HG03460 (cell line): ENCODE data around the gene PNRC2.
"Not testable (repeated sequence)": the region's sequence is repeated elsewhere in the genome, so short reads cannot be mapped to it uniquely, and the experiment has no call there.

Experiments
- ATAC-seq: cut with Tn5 transposase; IDR thresholded peaks from one replicate; pipeline ENCODE4 v1.9.1; 2021; ENCODE audit not compliant: unreplicated experiment

Gene PNRC2

DNA sequence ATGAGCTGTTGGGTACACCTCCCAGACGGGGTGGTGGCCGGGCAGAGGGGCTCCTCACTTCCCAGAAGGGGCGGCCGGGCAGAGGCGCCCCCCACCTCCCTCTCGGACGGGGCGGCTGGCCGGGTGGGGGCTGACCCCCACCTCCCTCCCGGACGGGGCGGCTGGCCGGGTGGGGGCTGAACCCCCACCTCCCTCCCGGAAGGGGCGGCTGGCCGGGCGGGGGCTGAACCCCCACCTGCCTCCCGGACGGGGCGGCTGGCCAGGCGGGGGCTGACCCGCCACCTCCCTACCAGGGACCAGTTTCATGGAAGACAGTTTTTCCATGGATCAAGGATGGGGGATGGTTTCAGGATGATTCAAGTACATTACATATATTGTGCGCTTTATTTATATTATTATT lies 27.4 kb downstream of the PNRC2 start:
- not testable (repeated sequence) for ATAC-seq

DNA sequence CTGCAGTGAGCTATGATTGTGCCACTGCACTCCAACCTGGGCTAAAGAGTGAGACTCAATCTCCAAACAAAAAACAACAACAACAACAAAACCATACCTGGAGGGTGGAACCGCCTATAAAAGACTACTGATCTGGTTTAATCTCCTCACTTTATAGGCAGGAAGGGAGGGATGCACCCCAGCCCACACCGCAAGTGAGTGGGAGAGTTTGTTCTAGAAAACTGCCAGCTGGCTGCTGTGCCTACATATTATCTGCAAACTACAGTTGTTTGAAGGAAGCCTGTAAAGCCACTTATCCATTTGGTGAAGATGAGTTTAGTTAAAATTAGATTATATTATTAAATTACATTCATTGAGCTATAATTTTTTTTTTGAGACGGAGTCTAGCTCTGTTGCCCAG lies 29.6 kb downstream of the PNRC2 start:
- ATAC-seq, result no peak

DNA sequence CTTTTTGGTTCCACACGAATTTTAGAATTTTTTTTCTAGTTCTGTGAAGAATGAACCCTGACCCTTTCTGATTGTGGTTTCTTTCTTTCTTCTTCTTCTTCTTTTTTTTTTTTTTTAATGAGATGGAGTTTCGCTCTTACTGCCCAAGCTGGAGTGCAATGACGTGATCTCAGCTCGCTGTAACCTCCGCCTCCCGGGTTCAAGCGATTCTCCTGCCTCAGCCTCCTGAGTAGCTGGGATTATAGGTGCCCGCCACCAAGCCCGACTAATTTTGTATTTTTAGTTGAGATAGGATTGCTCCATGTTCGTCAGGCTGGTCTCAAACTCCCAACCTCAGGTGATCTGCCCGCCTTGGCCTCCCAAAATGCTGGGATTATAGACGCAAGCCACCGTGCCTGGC lies 32.4 kb downstream of the PNRC2 start:
- ATAC-seq, result not testable (repeated sequence)

DNA sequence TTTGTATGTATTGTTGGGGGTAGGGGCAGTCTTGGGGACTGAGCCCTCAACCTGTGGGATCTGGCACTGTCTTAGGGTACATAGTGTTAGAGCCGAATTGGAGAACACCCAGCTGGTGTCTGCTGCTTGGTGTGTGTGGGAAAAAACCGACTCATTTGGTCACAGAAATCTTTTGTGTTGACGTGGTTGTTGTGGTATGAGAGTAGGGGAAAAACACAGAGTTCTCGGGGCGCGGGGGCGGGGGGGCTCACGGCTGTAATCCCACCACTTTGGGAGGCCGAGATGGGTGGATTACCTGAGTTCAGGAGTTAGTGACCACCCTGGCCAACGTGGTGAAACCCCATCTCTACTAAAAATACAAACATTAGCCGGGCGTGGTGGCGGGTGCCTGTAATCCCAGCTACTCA lies 35.8 kb downstream of the PNRC2 start:
- ATAC-seq, result no peak

DNA sequence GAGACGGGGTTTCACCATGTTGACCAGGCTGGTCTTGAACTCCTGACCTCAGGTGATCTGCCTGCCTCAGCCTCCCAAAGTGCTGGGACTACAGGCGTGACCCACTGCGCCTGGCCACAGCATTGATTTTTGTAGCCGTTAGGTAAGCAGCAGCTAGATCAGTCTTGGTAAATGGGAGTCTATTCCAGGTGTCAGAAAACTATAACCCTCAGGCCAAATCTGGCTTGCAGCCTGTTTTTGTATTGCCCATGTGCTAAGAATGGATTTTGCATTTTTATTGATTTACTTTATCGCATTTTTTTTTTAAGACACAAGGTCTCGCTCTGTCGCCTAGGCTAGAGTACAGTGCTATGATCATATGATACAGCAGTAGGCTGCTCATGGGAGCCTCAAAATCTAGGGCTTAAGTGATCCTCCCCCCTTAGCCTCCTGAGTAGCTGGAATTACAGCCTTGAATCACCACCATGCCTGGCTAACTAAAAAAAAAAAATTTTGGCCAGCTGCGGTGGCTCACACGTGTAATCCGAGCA lies 37.1 kb downstream of the PNRC2 start:
- ATAC-seq, result no peak

DNA sequence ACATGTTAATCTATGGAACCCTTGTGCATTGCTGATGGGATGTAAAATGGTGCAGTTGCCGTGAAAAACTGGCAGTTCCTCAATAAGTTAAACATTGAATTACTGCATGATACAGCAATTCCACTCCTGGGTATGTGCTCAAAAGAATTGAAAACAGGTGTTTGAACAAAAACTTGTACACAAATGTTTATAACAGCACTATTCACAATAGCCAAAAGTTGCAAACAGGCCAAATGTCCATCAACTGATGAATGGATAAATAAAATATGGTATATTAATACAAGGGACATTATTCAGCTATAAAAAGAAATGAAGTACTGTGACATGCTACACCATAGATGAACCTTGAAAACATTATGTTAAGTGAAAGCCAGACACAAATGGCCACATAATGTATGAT lies 38.2 kb downstream of the PNRC2 start:
- ATAC-seq, result no peak

DNA sequence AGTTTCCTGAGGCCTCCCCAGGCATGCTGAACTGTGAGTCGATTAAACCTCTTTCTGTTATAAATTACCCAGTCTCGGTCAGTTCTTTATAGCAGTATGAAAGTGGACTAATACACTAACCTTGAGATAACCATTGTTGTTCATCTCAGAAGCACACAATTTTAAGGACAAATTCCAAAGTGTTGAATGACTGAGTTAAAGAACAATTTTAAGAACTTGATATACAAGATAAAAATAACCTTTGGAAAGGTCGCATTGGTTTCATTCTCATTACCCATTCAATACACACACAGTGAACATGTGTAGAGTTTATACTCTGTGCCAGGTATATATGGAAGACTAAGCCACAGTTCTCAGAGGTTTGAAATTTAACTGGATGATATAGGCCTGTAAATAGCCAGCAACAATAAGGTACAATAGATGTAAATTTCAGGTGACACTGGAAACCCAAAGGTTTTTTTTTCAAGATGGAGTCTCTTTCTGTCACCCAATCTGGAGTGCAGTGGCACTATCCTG lies 39.6 kb downstream of the PNRC2 start:
- ATAC-seq, result no peak

DNA sequence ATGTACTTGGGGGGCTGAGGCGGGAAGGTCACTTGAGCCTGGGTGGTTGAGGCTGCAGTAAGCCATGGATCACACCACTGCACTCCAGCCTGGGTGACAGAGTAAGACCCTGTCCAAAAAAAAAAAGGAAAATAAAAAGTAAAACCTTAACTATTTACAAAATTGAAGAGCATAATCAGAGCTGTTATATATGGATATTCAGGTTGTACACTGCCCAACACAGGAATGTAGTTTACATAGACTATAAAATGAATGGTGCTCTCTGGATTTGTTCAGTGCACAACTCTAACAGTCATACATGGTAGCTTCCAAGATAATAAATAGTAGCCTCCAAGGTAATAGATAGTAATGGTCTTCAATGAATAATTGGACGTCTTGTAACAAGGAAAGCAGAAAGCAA lies 43.1 kb downstream of the PNRC2 start:
- ATAC-seq, result no peak

GRCh38 chr1:24003331-24003972 lies 43.8 kb downstream of the PNRC2 start:
- ATAC-seq, result no peak

- ATAC-seq, result no peak
Measured at GRCh38 chr1:24004132-24004531, 44.5 kb downstream of the PNRC2 start.

DNA sequence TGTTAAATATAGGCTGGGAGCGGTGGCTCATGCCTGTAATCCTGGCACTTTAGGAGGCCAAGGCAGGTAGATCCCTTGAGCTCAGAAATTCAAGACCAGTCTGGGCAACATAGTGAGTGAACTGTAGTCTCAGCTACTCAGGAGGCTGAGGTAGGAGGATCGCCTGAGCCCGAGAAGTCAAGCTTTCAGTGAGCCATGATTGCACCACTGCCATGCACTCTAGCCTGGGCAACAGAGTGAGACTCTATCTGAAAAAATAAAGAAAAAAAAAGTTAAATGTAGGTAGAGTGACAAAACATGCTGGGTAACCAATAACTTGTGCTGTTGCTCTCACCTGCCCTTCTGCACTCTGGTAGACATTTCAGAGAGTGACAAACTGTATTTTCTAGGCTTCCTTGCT lies 45.5 kb downstream of the PNRC2 start:
- ATAC-seq, result no peak

DNA sequence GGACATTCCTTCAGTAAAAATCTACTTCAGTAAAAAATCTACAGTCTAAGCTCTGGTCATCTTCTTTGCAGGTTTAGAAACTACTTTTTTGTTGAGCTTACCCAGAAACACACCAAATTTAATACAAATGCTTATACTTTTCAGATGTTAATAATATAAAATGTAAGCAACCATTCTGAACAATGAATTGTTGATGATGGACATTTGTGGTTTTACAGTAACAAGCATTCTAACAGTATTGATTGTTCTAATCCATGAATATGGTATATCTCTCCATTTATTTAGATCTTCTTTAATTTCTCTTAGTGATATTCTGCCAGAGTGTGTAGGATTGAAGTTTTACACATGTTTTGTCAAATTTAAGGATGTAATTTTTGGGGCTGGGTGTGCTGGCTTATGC lies 47.5 kb downstream of the PNRC2 start:
- ATAC-seq, result no peak

GRCh38 chr1:24008574-24009184 lies 49.1 kb downstream of the PNRC2 start:
- ATAC-seq, result not testable (repeated sequence)

GRCh38 chr1:24009406-24009805 lies 49.8 kb downstream of the PNRC2 start:
- ATAC-seq, result no peak

- ATAC-seq, result no peak
Measured at GRCh38 chr1:24010650-24011049, 51.0 kb downstream of the PNRC2 start.

- not testable (repeated sequence) for ATAC-seq
Measured at GRCh38 chr1:24012878-24013277, 53.2 kb downstream of the PNRC2 start.
